NCI-H1417 (cell line): ENCODE data around the gene CCDC9B.

Experiments used
- DNase-seq, 3 experiments: peaks; one replicate each; lab custom pipeline; 2025; lab: John Stamatoyannopoulos, UW

The CCDC9B gene

DNA sequence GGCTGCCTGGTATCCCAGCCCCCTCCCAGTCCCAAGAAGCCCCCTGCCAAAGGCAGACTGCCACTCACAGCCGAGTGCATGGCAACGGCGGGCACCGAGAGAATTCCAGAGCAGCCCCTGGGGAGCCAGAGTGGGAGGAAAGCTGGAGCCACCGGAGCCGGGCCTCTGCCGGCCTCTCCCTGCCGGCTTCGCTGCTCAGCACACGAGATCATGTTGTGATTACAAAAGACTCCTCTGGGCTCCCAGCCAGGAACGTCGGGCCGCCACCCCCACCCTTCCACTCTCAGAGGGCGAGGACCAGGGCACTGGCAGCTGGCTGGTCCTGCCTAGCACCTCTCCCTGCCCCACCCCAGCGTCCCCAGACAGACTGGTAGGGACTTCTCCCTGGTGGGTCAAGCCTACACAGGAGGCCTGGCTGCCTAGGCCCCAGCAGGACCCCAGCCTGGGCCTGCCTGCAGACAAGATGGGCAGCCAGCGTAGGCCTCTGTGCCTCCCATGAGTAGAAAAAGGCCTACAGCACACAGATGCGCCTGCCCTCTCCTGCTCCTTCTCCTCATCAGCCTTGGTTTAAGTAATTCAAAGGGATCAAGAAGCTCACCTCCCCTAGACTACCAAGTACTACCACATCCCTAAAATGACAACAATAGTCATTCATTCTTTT is at the start of gene CCDC9B:
TSS of gene CCDC9B (minus strand) at position 200 of the 661 bp plus-strand sequence. CDS start at position 80, 120 bp downstream.
- DNase-seq = peak; percentile 64 to 77 (median 70)

GRCh38 chr15:40389824-40390595 is 49.3 kb upstream of the CCDC9B start:
- no peak for DNase-seq

DNA sequence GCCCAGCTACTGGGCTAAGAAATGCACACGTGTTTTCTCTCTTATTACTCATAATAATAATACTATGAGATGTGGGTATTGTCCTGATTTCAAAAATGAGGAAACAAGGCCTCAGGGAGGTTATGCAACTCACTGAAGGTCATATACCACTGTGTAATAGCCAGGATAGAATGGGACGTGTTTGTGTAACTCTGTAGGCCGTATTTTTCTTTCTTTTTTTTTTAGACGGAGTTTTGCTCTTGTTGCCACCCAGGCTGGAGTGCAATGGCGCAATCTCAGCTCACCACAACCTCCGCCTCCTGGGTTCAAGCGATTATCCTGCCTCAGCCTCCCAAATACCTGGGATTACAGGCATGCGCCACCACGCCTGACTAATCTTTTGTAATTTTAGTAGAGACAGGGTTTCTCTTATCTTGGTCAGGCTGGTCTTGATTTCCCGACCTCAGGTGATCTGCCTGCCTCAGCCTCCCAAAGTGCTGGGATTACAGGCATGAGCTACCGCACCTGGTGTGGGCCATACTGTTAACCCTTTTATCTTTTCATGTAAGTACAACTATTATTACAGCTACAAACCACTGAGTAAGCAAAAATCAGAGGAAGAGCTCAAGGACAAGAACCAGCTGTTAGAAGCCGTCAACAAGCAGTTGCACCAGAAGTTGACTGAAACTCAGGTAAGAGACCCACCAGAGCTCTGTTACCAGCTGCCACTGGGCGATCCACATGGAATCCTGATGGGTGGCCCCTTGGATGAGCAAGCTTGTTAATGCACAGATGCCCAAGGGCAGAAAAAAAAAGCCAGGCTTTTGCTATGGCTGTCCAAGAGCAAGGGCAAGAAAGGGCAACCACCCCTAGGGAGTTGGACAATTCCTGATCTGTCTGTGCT is 48.4 kb upstream of the CCDC9B start:
- DNase-seq = no peak

GRCh38 chr15:40386480-40386879 is 45.7 kb upstream of the CCDC9B start:
- no peak for DNase-seq

DNA sequence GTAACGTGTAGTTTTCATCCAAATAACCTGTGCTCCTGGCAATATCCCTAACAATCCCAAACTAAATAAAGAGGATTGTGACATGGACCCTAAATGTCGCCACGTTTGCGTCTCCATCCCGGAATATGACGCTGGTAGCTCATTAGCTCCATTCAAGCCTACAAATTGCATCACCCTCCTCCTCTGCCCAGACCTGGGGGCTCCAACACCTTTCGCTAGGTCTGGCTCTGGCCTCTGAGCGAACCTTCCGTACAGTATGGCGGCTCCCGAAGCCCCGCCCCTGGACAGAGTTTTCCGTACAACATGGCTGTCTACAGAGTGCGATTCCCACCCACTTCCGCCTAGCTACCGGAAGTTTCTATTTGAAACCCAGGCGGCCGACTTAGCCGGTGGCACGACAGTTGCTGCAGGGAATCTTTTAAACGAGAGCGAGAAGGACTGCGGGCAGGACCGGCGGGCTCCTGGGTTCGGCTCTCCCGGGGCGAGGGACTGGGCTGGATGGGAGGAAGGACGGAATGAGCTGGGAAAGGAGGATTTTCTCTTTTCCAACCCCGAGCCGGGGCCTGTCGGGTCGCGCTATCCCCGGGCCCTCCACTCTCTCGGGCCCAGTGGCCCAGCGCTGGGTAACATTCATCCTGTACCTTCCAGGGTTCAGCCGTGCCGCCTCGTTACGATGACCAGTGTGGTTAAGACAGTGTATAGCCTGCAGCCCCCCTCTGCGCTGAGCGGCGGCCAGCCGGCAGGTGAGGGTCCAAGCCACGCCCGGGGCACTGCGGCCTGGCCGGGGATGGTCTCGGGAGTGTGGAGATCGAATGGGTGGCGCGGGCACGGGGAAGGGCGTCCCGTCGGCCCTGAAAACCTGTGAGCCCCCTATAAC is 42.1 kb upstream of the CCDC9B start, which contains the start of gene KNSTRN:
TSS of gene KNSTRN (plus strand) at position 142 of the 877 bp plus-strand sequence. CDS start at position 257, 115 bp downstream.
- DNase-seq = peak; percentile 81 to 93 (median 84)

DNA sequence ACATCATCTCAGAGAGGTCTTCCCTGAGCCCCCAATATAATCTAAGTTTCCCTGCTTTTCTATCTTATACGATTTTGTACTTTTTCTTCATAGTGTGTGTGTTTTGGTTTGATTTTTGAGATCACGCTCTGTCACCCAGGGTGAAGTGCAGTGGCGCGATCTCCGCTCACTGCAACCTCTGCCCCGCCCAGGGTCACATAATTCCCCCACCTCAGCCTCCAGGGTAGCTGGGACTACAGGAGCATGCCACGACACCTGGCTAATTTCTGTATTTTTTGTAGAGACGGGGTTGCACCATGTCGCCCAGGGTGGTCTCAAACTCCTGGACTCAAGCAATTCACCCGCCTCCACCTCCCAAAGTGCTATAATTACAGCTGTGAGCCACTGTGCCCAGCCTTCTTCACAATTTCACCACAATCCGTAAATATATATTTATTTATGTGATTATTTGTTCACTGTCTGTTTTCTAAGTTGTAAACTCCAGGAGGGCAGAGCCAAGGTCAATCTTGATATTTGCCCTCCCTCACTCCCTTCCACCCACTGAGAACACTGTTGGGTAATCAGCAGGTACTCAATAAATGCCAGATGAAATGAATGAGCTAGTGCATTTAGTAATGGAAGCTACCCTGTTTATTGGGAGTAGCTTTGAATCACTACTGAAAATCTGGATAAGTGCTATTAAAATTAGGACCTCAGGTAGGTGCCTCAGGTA is 41.2 kb upstream of the CCDC9B start:
- no peak for DNase-seq

DNA sequence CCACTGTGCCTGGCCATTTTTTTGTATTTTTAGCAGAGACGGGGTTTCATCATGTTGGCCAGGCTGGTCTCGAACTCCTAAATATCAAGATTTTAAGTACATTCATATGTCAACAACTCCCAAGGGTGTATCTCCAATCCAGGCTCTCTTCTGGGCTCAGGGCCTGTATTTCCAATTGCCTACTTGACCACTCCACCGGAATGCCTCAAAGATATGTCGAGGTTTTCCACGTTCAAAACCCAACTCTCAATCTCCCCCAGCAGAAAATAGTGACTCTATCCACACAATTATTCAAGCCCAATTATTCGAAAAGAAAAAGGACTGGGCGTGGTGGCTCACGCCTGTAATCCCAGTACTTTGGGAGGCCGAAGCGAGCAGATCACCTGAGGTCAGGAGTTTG is 39.9 kb upstream of the CCDC9B start:
- no peak for DNase-seq

- no peak for DNase-seq
These were observed 39.1 kb upstream of the CCDC9B start for GRCh38 chr15:40379853-40380252.

GRCh38 chr15:40379374-40379773 is 38.6 kb upstream of the CCDC9B start:
- DNase-seq = no peak

DNA sequence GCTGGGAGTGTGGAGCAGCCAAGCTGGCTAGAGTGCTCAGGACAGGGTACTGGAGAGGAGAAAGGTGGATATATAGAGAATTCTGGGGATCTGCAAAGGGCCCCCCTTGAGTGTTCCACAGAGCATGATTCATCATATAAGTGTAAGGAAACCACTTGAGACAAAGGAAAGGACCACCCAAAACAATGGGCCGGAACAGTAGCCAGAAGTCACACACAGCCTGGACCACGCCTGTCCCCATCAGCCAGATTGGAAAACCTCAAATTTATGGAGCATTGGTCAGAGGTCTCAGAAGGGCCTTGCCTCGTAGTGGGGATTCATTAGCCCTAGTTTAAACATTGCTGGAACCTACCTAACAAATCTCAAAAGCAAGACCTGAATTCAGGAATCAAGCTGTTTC is 36.9 kb upstream of the CCDC9B start:
- no peak for DNase-seq

DNA sequence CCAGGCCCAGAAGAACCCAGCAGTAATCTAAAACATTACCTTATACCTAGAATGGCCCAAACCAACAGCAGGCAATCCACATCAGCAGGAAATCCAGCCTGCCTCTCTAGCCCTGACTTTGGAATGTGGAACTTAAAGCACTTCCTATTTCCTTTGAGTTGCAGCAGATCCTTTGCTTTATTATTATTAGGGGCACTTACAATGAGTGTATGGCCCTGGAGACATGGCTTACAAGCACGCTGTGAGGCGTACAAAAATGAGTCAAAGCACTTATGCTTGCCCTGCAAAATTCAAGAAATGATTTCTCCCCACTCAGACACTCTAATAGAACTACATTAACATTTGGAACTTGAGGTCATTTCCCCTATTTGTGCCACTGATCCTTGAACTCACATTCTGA is 32.2 kb upstream of the CCDC9B start:
- DNase-seq = no peak

- DNase-seq = no peak
These were observed 29.2 kb upstream of the CCDC9B start for GRCh38 chr15:40369971-40370370.

- DNase-seq = no peak
These were observed 28.7 kb upstream of the CCDC9B start for GRCh38 chr15:40369474-40369869.

GRCh38 chr15:40368719-40369473 is 28.2 kb upstream of the CCDC9B start:
- no peak for DNase-seq

DNA sequence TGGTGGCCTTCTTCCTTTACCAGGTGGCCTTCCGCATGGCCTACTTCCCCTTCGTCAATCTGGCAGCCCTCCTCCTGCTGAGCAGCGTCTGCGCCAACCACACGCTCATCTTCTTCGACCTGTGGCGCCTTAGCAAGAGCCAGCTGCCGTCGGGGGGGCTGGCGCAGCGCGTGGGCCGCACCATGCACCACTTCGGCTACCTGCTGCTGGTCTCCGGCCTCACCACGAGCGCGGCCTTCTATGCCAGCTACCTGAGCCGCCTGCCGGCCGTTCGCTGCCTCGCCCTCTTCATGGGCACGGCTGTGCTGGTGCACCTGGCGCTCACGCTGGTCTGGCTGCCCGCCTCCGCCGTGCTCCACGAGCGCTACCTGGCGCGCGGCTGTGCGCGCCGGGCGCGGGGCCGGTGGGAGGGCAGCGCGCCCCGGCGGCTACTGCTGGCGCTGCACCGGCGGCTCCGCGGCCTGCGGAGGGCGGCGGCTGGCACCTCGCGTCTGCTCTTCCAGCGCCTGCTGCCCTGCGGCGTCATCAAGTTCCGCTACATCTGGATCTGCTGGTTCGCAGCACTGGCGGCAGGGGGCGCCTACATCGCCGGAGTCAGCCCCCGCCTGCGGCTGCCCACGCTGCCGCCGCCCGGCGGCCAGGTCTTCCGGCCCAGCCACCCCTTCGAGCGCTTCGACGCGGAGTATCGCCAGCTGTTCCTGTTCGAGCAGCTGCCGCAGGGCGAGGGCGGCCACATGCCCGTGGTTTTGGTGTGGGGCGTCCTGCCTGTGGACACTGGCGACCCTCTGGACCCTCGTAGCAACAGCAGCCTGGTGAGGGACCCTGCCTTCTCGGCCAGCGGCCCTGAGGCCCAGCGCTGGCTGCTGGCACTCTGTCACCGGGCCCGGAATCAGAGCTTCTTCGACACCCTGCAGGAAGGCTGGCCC is 27.2 kb upstream of the CCDC9B start:
- peak in 1 of 3 experiments; percentile 83 for DNase-seq

DNA sequence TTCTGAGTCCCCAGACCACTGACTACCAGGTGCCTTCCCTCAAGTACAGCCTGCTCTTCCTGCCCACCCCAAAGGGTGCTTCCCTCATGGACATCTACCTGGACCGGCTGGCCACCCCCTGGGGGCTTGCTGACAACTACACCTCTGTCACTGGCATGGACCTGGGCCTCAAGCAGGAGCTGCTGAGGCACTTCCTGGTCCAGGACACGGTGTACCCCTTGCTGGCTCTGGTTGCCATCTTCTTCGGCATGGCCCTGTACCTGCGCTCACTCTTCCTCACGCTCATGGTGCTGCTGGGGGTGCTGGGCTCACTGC is 26.6 kb upstream of the CCDC9B start:
- DNase-seq = no peak

- no peak for DNase-seq
These were observed 26.0 kb upstream of the CCDC9B start for GRCh38 chr15:40366457-40367370.
